Suprapubic skin (tissue), 4 donors: ENCODE data around the gene ACAA1.

Source experiments
- CTCF ChIP-seq, 2 donors: fragments of 200-600 bp in 1 of 2; fragments of 450-650 bp in 1 of 2; sonication (generic) in 1 of 2; IDR thresholded peaks; one replicate each; pipeline ENCODE4 v1.5.1; 2016 to 2019; ENCODE audit warnings: antibody characterized with exemption in 2 of 2, mild to moderate bottlenecking in 1 of 2, moderate library complexity in 1 of 2
- EP300 ChIP-seq: sonication (generic); formaldehyde crosslinking; IDR thresholded peaks from one replicate; pipeline ENCODE4 v1.6.1; 2017; ENCODE audit warnings: antibody characterized with exemption
- POLR2A ChIP-seq, 2 donors: fragments of 450-650 bp; IDR thresholded peaks; one replicate each; pipeline ENCODE4 v1.6.1; 2017; ENCODE audit warnings: antibody characterized with exemption in 2 of 2, mild to moderate bottlenecking in 2 of 2, moderate library complexity in 2 of 2
- POLR2AphosphoS5 ChIP-seq, 3 donors: sonication (generic); formaldehyde crosslinking; IDR thresholded peaks; one replicate each; pipeline ENCODE4 v1.6.1; 2017; ENCODE audit warnings: antibody characterized with exemption in 3 of 3

DNA sequence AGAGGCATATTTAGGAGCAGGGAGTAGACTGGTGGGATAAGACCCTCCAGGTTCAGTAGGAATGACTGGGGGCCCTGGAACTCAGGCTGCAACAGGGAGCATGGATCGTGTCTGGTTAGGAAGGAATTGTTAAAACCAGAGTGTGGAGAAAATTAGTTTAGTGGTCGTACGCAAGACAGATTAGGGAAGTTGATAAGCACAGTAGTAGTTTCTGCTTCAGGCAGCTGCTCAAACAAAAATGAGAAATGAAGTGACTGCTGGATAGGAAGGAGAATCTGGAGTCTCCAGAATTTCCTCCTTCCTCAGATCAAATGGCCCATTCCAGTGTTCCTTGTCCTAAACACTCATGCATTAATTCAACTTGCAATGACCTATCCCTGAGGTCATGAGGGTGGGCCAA, 12.8 kb upstream of the ACAA1 start:
- TF ChIP-seq CTCF (IDR thresholded peaks at IDR 0.05) (no peak), POLR2A (IDR thresholded peaks at IDR 0.05) (no peak), POLR2AphosphoS5 (IDR thresholded peaks at IDR 0.05) (no peak), EP300 (no peak)
